ENCODE measurements around the gene IFI44. TPM values are rescaled to one million over a fixed set of nuclear protein-coding genes. Genes with fewer than 3 reads are reported as not detected.

Gene IFI44
- total and polyA plus RNA-seq, 2 of the 13 experiments (the other 11 are each of a cell fraction or from before 2014, with no cell fraction given): not detected

GRCh38 chr1:78658901-78659300 lies 9.3 kb downstream of the IFI44 start:
- no peak for TF ChIP-seq MLX (CRISPR knock-in tag; IDR thresholded peaks at IDR 0.05)
- in situ Hi-C loops (cut with HindIII; ENCODE audit: extremely low pct_ligation_motif_present, low pct_unique_long_range_greater_than_20kb): no loop called here
- Histone ChIP-seq H3K4me2 (ENCODE audit: low read depth, low read length) (no peak overlapping the region), H3K36me3 (replicated peaks in 1 of 2; ENCODE audit: control insufficient read depth in 1 of 2, insufficient read depth in 2 of 2, low read length in 2 of 2) (no peaks in the 10 kb centered on the region), H4K20me1 (ENCODE audit: insufficient read depth, low read length) (no peaks in the 10 kb centered on the region), H2AFZ (ENCODE audit: low read length) (no peak overlapping the region), H3K27ac (ENCODE audit: extremely low read length, insufficient read depth, low read length) (no peak overlapping the region), H3K9me3 (ENCODE audit: low read length) (no peaks in the 10 kb centered on the region), H3K27me3 (ENCODE audit: control insufficient read depth in 1 of 2, insufficient read depth in 2 of 2, low read length in 2 of 2) (no peaks in the 10 kb centered on the region), H3K4me1 (ENCODE audit: insufficient read depth, low read length) (no peaks in the 10 kb centered on the region), H3K4me3 (replicated peaks in 1 of 3; ENCODE audit: insufficient read depth in 1 of 3, low read depth in 2 of 3, low read length in 3 of 3) (no peak overlapping the region), H3K9ac (ENCODE audit: insufficient read depth, low read depth, low read length) (no peak overlapping the region), H3K79me2 (ENCODE audit: insufficient read depth, low read length) (no peaks in the 10 kb centered on the region)
- BruUV-seq (replicated peaks): no TSS peak
- intact Hi-C loops (cut with micrococcal nuclease; ENCODE audit: unreplicated experiment): no loop called here
- ATAC-seq (no peak), FAIRE-seq (no peak), DNase-seq (ENCODE audit: low spot score) (no peak)
- POLR2A ChIA-PET: no interaction called here
- 11% methylated on average over 1 of the region's 1 CpG for WGBS (ENCODE audit: low lambda C conversion rate)
- CTCF ChIA-PET (ENCODE audit: low intra/inter-chr PET ratio, low total read pairs): no interaction called here

GRCh38 chr1:78663923-78664322 lies 14.3 kb downstream of the IFI44 start:
- BruUV-seq (replicated peaks): no TSS peak
- in situ Hi-C loops (cut with HindIII; ENCODE audit: extremely low pct_ligation_motif_present, low pct_unique_long_range_greater_than_20kb) (no loop called here), intact Hi-C loops (cut with micrococcal nuclease; ENCODE audit: unreplicated experiment) (no loop called here)
- H3K4me3 ChIP-seq (replicated peaks in 1 of 3; ENCODE audit: insufficient read depth in 1 of 3, low read depth in 2 of 3, low read length in 3 of 3): no peak overlapping the region
- H3K9me3 ChIP-seq (ENCODE audit: low read length): no peaks in the 10 kb centered on the region
- H2AFZ ChIP-seq (ENCODE audit: low read length): no peak overlapping the region
- CTCF ChIA-PET (ENCODE audit: low intra/inter-chr PET ratio, low total read pairs): no interaction called here
- ATAC-seq (no peak), FAIRE-seq (no peak), DNase-seq (ENCODE audit: low spot score) (no peak)
- no peak overlapping the region for H3K27ac ChIP-seq (ENCODE audit: extremely low read length, insufficient read depth, low read length)
- no peak overlapping the region for H3K4me2 ChIP-seq (ENCODE audit: low read depth, low read length)
- 3% methylated on average over 2 of the region's 2 CpGs for WGBS (ENCODE audit: low lambda C conversion rate)
- H4K20me1 ChIP-seq (ENCODE audit: insufficient read depth, low read length): no peaks in the 10 kb centered on the region
- H3K36me3 ChIP-seq (replicated peaks in 1 of 2; ENCODE audit: control insufficient read depth in 1 of 2, insufficient read depth in 2 of 2, low read length in 2 of 2): no peaks in the 10 kb centered on the region
- H3K79me2 ChIP-seq (ENCODE audit: insufficient read depth, low read length): no peaks in the 10 kb centered on the region
- H3K27me3 ChIP-seq (ENCODE audit: control insufficient read depth in 1 of 2, insufficient read depth in 2 of 2, low read length in 2 of 2): no peaks in the 10 kb centered on the region
- no peak overlapping the region for H3K9ac ChIP-seq (ENCODE audit: insufficient read depth, low read depth, low read length)
- no peaks in the 10 kb centered on the region for H3K4me1 ChIP-seq (ENCODE audit: insufficient read depth, low read length)
- POLR2A ChIA-PET: no interaction called here
- TF ChIP-seq FUBP1 (CRISPR knock-in tag; IDR thresholded peaks at IDR 0.05; ENCODE audit: borderline replicate concordance) (no peak), ZBTB40 (IDR thresholded peaks at IDR 0.05) (no peak), ZBTB40 (CRISPR knock-in tag; IDR thresholded peaks at IDR 0.05) (no peak), MAFK (conservative IDR thresholded peaks at IDR 0.05 in 1 of 2, IDR thresholded peaks at IDR 0.05 in 1 of 2; ENCODE audit: low read length in 2 of 2) (peak; percentile 45 to 69; a peak in 3 of 4 replicates), MAFF (IDR thresholded peaks at IDR 0.05; ENCODE audit: low read depth, low read length) (peak; percentile 58; the same call in 1 of the 2 replicates)

Data from HepG2 (cell line).